Glutamatergic neuron (in vitro differentiated cells): ENCODE measurements around the gene LDLRAD4. TPM values are rescaled to one million over a fixed set of nuclear protein-coding genes. Genes with fewer than 3 reads are reported as not detected.

ENCODE experiments used
- DNase-seq: peaks from one replicate; pipeline ENCODE4 v3.0.0; 2022
- H3K27ac Mint-ChIP-seq: one replicate; pipeline ENCODE4 v1.8.0; 2020; ENCODE audit warnings: mild to moderate bottlenecking, mixed read lengths, inconsistent platforms; ENCODE audit not compliant: unreplicated experiment
- H3K27me3 Mint-ChIP-seq: one replicate; pipeline ENCODE4 v1.8.0; 2020; ENCODE audit warnings: mild to moderate bottlenecking, moderate library complexity, mixed read lengths, inconsistent platforms; ENCODE audit not compliant: unreplicated experiment
- H3K36me3 Mint-ChIP-seq: one replicate; pipeline ENCODE4 v1.8.0; 2020; ENCODE audit warnings: mild to moderate bottlenecking, mixed read lengths, inconsistent platforms; ENCODE audit not compliant: unreplicated experiment
- H3K4me1 Mint-ChIP-seq: one replicate; pipeline ENCODE4 v1.8.0; 2020; ENCODE audit warnings: mild to moderate bottlenecking, low read depth, mixed read lengths, inconsistent platforms; ENCODE audit not compliant: unreplicated experiment
- H3K4me3 Mint-ChIP-seq: one replicate; pipeline ENCODE4 v1.8.0; 2020; ENCODE audit warnings: mild to moderate bottlenecking, mixed read lengths, inconsistent platforms; ENCODE audit not compliant: unreplicated experiment
- H3K9me3 Mint-ChIP-seq: one replicate; pipeline ENCODE4 v1.8.0; 2020; ENCODE audit warnings: mild to moderate bottlenecking, moderate library complexity, mixed read lengths, inconsistent platforms; ENCODE audit not compliant: unreplicated experiment
- total RNA-seq: library from RNA; stranded (reverse); fragmentation: NEBNext Ultra II Directional; extraction: Animal tissue kit (Norgen Biotek cat#: 25700); gene quantifications from one replicate; pipeline ENCODE4 v1.2.1, GENCODE V29; 2021; ENCODE audit not compliant: unreplicated experiment
- TF ChIP-seq, protein P1 (sequence below): fragments of 200-600 bp; sonication (generic); IDR thresholded peaks from one replicate; pipeline ENCODE4 v1.5.0; 2021; ENCODE audit not compliant: partially characterized antibody, unreplicated experiment

Gene LDLRAD4
- total RNA-seq, 1 donor from 2014 or later, result 0.29 TPM

DNA sequence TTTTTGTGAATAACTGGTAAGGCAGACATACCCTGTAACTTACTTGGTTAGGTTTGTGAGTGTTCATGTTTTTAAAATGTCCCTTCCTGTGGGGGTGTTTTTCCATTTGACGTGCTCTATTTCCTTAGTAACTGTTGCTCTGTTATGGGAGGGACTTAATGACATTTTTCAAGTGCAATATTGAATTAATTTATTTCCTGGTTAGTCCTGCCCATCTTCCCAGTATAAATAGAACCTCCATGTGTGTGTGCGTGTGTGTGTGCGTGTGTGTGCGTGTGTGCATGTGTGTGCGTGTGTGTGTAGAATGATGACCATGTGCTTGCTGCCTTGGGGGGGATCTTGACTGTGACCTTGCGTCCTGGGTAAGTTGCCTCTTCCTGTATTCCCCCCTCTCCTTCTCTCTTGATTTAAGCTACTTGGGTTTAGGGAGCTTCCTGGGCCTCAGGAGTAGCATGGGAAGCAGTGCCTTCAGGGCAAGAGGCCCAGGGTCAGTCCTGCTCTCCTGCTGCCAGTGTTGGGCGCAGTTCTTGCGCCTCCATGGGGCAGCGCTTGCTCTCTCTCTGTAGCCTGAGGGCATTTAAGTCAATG, 163.9 kb downstream of the LDLRAD4 start:
- TF ChIP-seq, protein P1, sequence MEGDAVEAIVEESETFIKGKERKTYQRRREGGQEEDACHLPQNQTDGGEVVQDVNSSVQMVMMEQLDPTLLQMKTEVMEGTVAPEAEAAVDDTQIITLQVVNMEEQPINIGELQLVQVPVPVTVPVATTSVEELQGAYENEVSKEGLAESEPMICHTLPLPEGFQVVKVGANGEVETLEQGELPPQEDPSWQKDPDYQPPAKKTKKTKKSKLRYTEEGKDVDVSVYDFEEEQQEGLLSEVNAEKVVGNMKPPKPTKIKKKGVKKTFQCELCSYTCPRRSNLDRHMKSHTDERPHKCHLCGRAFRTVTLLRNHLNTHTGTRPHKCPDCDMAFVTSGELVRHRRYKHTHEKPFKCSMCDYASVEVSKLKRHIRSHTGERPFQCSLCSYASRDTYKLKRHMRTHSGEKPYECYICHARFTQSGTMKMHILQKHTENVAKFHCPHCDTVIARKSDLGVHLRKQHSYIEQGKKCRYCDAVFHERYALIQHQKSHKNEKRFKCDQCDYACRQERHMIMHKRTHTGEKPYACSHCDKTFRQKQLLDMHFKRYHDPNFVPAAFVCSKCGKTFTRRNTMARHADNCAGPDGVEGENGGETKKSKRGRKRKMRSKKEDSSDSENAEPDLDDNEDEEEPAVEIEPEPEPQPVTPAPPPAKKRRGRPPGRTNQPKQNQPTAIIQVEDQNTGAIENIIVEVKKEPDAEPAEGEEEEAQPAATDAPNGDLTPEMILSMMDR, result no peak
- H3K36me3 Mint-ChIP-seq, result no peaks in the 10 kb centered on the region
- H3K4me1 Mint-ChIP-seq, result peaks cover 7% of the 10 kb centered on the region
- H3K27me3 Mint-ChIP-seq, result peaks cover 7% of the 10 kb centered on the region
- H3K27ac Mint-ChIP-seq, result no peak overlapping the region
- no peak for DNase-seq
- H3K9me3 Mint-ChIP-seq, result peaks cover 3% of the 10 kb centered on the region
- no peak overlapping the region for H3K4me3 Mint-ChIP-seq

DNA sequence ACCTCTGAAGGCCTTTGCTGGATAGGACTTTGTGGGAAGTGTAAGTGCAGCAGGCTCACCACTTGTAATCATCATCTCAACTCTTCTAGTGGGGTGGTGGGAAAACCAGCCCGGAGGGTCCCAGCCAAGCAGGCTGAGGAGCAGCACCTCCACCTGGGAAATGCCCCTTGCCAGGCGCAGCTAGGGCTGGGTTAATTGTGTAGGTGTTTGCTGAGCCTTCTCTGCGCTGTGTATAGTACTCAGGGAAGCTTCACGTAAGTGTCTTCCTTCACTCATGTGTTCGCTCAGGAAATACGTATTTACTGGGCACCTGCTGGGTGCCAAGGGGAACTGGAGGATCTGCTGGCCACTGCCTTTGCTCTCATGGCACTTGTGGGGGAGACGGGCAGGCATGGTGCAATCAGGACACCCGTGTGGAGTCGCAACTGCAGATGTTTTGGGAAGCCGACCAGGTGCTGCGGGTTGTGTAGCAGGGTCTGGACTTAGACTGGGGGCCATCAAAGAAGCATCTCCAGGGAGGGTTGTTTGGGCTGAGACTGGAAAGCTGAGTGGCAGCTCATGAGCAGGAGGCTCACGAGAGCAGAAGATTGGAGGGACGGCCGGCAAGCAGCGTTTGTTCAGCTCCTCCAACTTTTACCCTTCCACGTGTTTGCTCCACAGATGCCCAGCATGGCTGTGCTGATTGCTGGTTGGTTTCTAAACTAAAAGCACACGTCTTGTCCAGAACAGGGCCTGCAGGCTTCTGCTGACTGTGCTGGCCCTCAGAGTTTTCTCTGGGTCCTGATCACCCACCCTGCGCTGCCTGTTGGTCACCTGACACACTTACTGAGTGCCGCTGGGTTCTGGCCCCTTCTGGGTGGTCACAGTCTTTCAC, 164.6 kb downstream of the LDLRAD4 start:
- Mint-ChIP-seq H3K4me1 (peaks cover 5% of the 10 kb centered on the region), H3K36me3 (no peaks in the 10 kb centered on the region), H3K27ac (no peak overlapping the region), H3K4me3 (no peak overlapping the region), H3K27me3 (peaks cover 7% of the 10 kb centered on the region), H3K9me3 (peaks cover 3% of the 10 kb centered on the region)
- TF ChIP-seq, protein P1, result no peak
- no peak for DNase-seq

DNA sequence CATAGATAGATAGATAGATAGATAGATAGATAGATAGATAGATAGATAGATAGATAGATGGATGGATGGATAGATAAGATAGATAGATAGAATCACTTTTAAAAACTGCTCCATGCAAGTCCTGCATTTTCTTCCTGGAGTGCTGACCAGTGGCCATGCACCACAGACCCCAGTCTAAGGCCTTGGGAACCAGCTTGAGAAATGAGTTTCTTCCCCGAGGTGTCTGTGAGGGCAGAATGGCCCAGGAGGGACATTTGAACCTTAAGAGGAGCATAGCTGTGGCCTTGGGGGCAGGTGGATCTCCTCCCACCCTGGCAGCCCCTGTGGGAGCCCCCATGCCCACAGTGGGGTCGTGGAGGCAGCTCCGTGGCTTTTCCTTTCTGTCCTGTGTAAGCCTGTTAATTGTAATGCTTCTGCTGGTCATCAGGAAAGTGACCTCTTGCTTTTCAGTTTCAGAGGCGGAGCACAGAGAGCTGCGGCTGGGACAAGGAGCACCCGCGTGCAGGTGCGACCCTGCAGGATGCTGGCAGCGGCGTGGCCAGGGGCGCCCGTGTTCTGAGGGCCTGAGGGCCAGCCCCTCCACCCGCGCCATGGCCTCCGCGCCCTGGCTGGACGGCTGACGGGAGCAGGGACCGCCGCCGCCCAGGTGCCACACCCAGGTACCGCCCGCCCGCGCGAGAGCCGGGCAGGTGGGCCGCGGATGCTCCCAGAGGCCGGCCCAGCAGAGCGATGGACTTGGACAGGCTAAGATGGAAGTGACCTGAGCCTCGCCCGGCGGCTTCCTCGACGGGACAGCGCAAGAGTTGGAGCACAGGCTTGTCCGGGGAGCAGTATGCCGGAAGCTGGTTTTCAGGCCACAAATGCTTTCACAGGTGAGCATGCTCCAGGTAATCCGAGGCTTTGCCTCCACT, 168.6 kb downstream of the LDLRAD4 start:
- Mint-ChIP-seq H3K4me3 (no peak overlapping the region), H3K36me3 (no peaks in the 10 kb centered on the region), H3K4me1 (peaks cover 11% of the 10 kb centered on the region), H3K27ac (no peak overlapping the region), H3K27me3 (peaks cover 6% of the 10 kb centered on the region), H3K9me3 (peaks cover 3% of the 10 kb centered on the region)
- TF ChIP-seq, protein P1, result no peak
- no peak for DNase-seq

DNA sequence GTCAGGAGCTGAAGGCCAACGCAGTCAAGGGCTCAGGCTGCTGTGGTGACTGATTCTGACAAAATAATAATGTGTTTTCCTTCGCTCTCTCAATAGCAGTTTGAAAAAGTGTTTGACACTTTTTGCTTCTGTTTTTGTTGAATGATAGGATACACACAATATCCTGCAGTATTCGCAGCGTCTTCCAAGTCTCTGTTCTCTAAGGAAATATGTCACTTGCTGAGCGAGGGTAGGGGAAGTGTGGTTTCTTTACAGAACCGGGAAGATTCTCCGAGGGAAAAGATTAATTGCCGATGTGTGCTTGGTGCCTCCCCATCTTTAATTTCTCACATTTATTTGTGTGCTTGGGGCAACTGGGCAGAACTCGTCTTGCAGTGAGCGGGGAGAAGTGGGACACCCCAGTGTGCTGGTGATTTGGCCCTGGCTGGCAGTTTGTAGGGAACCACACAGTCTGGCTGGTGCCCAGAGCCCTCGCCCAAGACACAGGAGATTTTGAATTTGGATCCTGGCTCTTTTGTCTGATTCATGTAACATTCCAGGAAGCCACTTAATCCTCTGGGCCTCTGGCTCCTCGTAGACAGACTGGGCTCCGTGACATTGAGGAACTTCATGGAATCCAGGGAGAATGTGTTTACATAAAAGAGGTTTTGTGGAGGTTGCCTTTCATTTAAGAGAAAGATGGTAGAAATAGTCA, 169.4 kb downstream of the LDLRAD4 start:
- DNase-seq, result no peak
- TF ChIP-seq, protein P1, result no peak
- Mint-ChIP-seq H3K36me3 (no peaks in the 10 kb centered on the region), H3K4me3 (no peak overlapping the region), H3K9me3 (no peaks in the 10 kb centered on the region), H3K4me1 (peaks cover 13% of the 10 kb centered on the region), H3K27ac (no peak overlapping the region), H3K27me3 (no peaks in the 10 kb centered on the region)
